ENCODE results near the gene POU2F3.

POU2F3 gene

DNA sequence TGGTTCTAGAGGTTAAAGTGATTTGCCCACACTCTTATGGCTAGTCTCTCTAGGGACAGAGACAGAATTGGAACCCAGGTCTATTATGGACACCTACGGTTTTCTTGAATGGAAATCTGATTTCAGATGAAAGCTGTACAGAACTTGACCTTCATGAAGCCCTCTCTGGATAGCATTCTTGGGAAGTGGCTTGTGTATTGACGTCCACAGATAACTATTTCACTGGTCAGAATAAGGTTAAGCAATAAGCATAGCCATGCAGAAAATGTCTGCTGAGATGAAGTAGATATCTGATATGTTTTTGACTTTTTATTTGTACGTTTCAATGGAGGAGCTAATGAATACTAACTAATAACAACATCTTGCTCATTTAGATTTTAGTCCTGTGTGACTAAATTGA is 86.3 kb downstream of the POU2F3 start:
- DNase-seq = no peak

GRCh38 chr11:120326845-120327281 is 86.9 kb downstream of the POU2F3 start:
- no peak for DNase-seq

DNA sequence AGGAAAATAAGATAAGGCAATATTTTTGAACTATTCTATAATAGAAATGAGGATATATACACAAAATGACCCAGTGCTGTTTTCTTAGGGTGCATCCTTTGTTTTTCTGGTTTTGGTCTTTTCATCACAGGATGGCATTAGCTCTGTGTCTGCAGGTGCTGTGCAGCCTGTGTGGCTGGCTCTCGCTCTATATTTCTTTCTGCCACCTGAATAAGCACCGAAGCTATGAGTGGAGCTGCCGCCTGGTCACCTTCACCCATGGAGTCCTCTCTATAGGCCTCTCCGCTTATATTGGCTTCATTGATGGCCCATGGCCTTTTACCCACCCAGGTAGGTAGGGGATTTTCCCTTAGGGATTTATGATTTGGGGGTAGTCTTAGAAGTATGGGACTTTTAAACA is 87.4 kb downstream of the POU2F3 start:
- DNase-seq = no peak

- DNase-seq = no peak
These were observed 89.6 kb downstream of the POU2F3 start for GRCh38 chr11:120329556-120329955.

- no peak for DNase-seq
These were observed 90.1 kb downstream of the POU2F3 start for GRCh38 chr11:120330045-120330444.

DNA sequence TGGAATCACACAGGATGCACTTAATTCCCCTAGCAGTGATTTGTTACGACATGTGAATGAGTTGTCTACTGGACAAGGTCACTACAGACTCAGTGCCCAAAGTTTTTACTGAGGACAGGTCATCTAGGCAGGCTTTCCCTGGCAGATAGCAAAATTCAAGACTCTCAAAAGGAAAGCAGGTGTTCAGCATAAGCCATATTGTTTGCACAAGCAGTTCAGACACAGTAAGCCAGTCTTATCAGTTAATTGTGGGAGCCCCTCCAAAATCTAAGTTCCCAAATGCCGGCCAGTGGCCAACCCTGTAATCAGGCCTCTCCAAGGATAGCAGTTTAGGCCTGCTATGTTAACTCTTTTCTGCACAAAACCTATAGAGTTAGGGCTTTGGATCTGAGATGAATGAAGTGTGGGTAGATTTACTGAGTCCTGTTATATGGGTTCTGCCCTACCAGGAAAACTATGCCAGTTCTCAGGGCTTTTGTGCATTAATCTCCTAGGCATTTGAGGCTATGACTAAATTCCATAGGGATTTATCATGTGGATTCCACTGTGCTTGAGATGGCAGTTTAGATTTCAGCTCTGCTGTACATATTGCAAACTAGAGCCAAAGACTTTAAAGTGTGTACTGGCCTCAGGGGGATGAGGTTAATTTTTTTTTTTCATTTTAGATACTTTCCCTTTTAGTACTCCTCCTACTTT is 91.5 kb downstream of the POU2F3 start:
- no peak for DNase-seq

- DNase-seq = no peak
These were observed 93.1 kb downstream of the POU2F3 start for GRCh38 chr11:120332822-120333716.

DNA sequence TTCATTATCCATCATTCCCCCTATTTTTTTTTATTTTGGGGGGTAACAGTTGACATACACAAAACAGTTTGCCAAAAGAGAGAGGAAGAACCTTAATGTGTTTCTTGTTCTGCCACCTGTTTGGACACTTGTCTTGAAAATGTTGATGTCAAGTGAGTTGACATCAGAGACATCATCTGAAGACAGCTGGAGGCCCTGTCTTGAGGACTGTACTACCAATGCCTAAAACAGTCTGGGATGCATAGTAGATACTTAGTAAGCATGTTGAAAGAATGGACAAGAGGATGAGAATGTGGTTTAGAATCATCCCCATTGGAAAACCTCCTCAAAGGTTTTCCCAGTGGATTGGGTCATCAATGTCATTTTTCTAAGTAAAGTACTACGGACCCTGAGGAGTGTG is 93.9 kb downstream of the POU2F3 start:
- DNase-seq = no peak

DNA sequence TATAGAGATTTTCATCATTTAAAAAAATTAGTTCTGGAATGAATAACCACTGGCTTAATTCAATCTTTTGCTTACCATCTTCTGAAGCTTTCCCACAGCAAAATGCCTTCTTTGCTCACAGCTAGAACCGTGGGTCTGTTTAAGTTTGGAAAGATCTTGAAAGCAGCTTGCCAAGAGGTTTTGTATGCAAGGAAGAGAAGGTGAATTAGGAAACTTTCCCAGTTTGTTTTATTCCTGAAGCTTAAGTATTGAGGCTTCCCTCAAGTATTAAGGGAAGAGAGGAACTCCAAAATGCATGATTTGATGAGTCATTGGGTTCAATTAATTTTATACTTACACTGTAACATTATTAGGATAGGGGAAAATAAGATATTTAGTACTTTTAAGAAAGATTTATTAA is 94.4 kb downstream of the POU2F3 start:
- no peak for DNase-seq

GRCh38 chr11:120334894-120335462 is 95.0 kb downstream of the POU2F3 start:
- DNase-seq = peak; percentile 20

DNA sequence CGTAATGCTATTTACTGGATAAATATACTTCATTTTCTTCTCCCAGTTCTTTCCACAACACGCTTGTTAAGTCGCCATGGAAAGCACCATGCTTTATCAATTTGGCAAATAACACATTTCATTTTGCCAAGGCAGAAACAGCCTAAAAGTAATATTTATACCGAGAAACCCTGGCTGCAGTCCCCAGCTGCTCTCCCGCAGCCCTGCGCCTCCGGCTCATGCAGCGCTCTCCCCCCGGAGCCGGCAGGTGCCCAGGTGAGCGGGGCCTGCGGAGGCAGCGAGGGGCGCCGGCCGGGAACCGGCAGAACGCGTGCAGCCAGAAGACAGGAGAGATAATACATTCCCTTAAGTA is 95.6 kb downstream of the POU2F3 start:
- DNase-seq = no peak

DNA sequence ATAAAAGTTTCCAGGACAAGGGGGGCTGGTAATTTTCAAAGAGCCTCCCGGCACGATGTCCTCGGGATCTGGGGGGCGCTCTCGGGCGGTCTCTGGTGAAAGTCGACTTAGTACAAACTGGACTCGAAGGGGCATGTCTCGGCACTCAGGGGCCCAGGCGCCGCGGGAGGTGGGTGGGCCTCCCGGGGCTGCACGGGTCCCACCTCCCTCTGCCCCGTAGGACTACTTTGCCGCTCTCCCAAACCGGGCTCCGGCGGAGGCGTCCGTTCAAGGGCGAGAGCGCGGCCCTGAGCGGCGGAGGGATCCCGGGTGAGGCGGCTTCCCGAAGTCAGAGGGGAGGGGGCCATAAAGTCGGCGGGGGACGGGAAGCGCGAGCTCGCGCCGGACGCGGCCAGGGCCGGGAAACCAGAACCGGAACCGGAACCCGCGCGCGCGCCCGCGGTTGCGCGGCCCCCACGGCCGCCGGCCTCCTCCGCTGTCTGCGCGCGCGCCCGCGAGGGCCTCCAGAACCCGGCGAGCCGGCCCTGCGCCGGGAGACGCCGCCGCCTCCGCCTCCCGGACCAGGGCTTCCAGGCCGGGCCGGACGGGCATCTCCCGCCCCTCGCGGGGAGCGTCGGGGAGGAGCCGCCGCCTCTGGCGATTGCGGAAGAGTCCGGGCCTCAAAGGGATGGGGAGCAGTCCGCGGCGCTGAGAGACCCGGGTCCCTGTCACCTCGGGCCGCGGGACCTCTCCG is 96.1 kb downstream of the POU2F3 start, which contains the start of gene ARHGEF12:
ARHGEF12 (plus strand) TSS at position 506 of the 733 bp plus-strand sequence. CDS start 831 bp downstream, outside the sequence.
- peak; percentile 77 for DNase-seq

- DNase-seq = peak; percentile 61
These were observed 96.9 kb downstream of the POU2F3 start for GRCh38 chr11:120336641-120337354.

DNA sequence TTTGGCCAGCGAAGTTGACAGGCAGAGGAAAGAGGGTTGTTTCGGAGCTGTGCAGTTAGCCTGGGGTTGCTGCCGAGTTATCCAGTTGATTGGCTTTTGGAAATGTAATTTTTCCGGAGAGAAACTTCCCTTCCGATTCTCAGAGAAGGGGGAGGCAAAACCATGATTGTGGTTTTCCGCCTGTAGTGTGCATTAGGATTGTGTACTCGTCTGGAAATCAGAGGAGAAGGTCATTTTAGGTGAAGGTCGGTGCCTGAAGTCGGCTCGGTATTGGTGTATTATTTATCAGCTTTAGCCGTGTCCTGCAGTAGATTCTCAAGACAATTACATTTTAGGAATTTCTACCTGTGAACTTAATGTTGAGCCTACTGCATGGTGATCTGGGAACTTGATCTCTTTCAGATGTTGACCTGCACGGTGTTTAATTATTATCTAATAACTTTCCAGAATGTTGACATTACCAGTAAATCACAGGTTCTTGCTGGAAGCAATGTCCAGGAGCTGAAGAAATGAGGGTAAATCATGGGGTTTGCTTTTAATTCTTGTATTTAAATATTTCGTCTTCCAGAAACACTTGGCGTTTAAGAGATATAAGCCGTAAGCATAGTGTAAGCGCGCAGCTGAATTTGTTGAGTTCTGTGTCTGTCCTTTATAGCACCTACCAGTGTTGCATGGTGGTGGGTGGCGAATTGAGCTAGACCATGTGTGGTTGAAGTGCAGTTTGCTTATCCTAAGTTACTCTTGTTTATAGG is 97.6 kb downstream of the POU2F3 start:
- DNase-seq = no peak

GRCh38 chr11:120338107-120338933 is 98.4 kb downstream of the POU2F3 start:
- DNase-seq = no peak

- no peak for DNase-seq
These were observed 99.5 kb downstream of the POU2F3 start for GRCh38 chr11:120339394-120339890.

GRCh38 chr11:120340529-120340928 is 100.6 kb downstream of the POU2F3 start:
- DNase-seq = no peak

- DNase-seq = no peak
These were observed 102.3 kb downstream of the POU2F3 start for GRCh38 chr11:120342226-120342625.

DNA sequence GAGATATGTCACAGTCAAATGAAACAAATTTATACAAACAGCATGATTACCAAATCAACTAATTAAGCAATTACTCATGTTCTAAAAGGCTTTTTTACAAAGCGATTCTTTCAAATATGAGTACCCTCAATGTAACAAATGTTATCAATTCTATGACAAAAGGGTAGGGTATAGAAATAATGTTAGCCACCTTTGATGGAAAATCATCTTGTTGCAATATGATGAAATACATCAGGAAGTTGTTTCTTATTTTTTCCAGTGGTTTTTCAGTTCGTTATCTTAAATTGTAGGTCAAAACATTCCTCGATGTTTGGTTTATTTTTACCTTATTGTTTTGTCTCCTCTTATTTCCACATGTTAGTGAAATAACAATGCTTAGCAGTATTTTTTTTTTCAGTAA is 102.7 kb downstream of the POU2F3 start:
- DNase-seq = no peak

- DNase-seq = no peak
These were observed 103.5 kb downstream of the POU2F3 start for GRCh38 chr11:120343429-120343828.
